ENCODE data around the gene FOXF1. TPM values are rescaled to one million over a fixed set of nuclear protein-coding genes. Genes with fewer than 3 reads are reported as not detected.

FOXF1 gene
- total RNA-seq, 1 donor from 2014 or later, result not detected

DNA sequence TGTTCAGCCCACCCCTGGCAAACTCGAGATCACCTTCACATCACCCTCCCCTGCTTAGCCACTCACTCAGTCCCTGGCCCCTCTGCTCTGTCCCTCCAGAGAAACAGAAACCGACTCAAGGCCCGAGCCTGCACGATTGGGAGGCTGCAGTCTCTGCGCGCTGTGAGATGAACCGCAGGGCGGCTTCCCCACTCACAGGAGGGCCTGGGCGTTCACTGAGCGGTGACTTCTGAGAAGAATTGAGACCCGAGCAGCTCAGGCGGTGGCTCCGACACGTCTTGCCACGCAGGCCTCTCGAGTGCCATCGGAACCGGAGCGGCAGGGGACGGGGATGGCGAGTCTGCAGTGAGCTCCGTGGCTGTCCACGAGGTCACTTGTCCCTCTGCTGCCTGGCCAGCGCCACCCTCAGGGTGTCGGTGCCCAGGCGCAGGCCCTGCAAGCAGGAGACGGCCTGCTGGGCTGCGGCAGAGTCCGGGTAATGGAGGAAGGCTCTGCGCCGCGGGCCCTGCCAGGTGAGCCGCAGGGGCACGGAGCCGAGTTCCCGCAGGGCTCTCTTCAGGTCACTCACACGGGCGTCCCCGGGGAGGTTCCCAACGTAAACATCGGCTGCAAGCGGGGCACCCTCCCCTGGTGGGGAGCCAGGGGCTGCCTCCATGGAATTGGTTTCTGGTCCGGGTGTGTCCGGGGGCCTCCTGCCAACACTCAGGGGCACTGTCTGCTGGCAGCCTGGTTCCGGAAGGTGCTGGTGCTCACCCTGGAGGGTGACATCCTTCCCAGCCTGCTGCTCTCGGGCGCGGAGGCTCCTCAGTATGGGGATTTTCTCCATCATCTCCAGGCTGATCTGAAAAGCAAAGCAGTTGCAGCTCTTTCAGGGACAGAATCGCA is 21.6 kb downstream of the FOXF1 start:
- intact Hi-C loops (cut with micrococcal nuclease), result no loop called here

DNA sequence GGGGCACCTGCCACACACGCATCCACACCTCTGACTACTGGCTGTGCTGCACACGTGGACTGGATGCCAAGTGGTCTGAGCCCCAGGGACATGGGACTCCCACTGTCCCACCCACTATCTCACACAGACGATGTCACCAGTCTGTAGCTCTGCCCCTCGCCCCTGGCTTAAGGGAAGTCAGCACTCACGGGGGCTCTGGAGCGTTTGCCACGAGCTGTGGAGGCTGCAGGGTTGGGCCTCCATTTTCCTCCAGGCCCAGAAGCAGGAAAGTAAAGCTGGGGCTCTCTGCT is 22.1 kb downstream of the FOXF1 start:
- intact Hi-C loops (cut with micrococcal nuclease), result no loop called here

DNA sequence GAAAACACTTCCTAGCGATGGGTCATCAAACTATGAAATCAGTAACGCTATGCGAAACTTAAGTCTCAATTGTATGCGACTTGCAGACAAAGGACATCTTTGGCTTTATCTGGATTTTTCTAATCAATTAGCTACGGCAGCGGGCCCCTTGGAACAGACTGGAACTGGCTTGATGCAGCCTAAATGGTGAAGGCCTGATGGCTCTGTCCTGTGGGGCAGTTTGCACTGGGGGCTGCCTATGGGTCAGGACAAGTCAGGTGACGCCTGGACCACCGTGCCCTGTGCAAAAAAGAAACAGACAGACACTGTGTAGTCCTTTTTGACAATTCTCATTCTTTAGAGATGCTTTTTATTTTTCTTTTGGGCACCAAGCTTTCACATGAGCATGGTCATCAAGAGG is 22.7 kb downstream of the FOXF1 start:
- intact Hi-C loops (cut with micrococcal nuclease), result no loop called here

DNA sequence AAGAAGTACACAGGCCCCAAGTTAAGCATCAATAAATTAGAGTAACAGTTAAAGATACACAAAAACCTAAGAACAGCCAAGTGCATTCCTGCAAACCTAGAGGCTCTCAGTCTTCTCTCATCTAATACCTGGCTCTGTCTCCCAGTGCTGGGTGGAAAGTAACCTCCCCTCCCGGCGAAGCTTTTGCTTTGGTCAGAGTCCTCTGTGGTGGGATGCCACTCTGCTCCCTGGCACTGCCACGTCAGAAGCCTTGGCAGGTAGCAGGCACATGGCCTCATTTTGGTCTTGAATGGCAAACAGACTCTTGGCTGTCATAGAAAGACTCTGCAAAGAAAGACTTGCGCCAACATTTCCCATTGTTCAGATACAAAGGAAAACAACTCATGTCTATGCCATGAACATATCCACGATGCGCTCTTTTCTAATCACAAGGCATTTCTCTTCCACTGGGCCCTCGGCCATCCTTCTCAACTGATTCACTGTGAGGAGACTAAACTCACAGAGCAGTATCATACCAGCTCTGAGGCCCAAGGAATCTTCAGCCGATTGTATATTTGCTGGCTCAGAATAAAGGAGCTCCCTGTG is 23.5 kb downstream of the FOXF1 start:
- intact Hi-C loops (cut with micrococcal nuclease), result no loop called here

DNA sequence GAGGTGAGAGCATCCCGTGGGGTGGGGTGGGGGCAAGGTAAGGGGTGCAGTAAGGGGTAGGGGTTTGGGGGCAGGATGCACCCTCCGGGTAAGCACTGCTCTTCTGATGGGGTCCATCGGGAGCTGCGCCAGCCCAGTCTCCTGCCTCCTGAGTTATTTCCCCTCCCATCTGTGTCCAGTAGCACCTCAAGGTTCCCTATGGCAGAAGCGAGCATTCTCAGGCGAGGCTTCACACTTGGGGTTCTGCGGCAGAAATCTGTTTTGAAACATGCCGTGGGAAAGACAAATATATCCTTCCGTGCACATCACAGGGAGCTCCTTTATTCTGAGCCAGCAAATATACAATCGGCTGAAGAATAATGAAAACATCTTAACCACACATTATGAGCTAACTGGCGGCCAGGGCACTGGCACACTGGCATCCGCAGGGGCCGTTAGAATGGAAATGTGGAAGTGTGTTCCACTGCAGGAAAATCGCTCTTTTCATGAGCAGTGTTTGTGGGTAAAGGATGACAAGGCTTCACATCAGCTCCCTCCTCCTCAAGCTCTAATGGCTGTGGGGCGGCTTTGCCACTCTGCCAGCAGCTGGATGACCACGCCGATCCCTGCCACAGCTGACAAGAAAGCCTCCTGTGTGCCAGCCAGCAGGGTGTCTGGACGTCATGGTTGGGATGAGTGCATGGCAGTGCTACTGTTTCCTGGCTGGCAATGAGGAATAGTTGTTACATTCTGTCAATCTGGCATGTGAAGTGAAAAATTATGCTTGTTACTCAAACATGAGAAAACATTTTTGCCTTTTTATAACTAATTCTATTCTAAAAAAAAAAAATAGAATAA is 24.7 kb downstream of the FOXF1 start:
- intact Hi-C loops (cut with micrococcal nuclease), result no loop called here

DNA sequence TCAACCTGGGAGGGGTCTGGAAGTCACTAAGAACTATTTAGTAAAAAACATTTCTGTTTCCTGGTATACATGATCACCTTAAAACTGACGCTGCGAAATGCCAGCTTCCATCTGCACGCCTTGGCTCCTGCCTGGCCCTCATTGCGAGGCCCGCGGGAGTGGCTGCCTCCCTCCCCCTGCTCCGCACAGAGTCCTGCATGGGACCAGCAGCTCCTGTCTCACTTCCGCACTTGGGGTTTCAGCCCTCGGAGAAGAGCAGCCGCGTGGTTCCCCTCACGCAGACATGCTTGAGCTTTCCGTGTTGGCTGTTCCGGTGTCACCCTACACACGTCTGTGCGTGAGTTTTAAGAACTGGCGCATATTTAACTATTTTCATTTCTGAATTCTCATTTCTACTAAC is 26.3 kb downstream of the FOXF1 start:
- intact Hi-C loops (cut with micrococcal nuclease), result no loop called here

DNA sequence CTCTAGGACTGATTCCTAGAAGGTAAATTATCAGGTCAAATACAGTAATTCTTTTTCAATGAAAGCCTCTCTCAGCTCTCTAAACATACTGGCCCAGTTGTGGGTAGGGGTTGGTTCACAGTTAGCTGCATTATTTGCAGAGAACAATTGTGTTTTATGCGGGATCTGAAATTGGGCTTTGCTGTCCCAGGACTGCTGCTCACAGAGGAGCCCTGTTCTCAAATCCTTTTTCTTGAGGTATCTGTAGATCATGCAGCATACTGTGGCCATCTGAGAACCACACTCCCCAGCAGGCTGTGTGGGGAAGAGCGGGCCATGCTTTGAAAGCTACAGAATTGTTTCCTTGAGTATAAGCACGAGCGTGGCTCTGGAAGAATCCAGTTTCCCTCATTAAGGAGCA is 27.2 kb downstream of the FOXF1 start:
- intact Hi-C loops (cut with micrococcal nuclease), result no loop called here

DNA sequence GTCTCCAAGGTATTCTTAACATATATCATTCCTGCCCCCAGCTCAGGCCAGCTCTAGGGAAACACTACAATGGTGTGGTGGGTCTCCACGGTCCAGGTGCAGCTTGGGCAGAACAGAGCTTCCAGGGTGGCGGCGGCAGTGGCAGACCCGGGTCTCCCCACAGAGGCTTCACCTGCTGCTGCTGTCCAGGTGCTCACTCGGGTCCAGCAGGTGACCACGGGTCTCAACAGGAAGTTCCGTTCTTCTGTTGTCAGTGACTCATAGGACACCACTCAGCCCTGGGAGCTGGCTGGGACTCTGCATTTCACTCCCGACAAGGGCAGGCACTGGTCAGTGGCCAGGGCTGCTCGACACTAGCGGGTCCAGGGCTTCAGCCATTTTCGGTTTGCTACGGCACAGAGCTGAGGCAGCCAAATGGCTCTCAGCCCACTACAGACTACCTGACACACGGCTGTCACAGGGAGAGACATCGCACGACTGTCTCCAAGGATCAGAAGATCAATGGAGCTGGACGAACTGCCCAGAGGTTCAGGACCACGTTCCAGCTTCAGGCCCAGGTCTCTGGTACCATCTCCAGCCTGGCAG is 28.0 kb downstream of the FOXF1 start:
- intact Hi-C loops (cut with micrococcal nuclease), result no loop called here

DNA sequence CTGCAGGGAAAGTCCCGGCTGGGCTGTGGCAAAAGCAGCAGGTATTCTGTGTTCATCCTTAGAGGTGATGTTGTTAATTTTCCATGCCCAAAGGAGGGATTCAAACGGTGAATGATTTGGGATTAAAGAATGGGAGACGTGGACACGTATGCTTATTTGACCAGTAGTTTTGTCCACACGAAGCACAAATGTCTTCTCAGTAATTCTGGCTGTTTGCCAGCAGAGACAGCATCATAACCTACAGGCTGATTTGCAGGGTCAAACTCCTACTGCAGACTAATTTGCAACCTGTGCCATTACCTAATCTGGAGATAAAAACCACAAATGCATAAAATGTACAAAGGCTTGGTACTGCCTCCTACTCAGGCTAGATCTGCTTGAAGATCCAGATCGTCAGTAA is 30.6 kb downstream of the FOXF1 start:
- intact Hi-C loops (cut with micrococcal nuclease), result no loop called here

DNA sequence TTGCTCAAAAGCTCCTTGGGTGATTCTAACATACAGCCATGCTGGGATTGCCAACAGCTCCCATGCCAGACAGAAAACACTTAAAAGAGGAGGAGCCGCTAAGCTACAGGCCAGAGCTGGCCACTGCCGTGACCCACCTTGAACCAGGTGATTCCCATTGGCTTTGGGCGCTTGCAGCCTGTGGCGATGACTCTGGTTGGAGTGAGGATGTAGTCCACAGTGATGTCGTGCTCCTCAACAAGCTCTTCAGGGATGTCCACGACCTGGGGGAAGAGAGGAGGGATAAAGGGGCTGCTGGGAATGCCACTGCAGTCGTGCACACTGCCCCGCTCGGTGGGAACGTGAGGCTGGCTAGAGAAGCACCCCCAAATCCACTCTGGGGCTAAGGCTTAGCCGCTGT is 31.2 kb downstream of the FOXF1 start:
- intact Hi-C loops (cut with micrococcal nuclease), result no loop called here

DNA sequence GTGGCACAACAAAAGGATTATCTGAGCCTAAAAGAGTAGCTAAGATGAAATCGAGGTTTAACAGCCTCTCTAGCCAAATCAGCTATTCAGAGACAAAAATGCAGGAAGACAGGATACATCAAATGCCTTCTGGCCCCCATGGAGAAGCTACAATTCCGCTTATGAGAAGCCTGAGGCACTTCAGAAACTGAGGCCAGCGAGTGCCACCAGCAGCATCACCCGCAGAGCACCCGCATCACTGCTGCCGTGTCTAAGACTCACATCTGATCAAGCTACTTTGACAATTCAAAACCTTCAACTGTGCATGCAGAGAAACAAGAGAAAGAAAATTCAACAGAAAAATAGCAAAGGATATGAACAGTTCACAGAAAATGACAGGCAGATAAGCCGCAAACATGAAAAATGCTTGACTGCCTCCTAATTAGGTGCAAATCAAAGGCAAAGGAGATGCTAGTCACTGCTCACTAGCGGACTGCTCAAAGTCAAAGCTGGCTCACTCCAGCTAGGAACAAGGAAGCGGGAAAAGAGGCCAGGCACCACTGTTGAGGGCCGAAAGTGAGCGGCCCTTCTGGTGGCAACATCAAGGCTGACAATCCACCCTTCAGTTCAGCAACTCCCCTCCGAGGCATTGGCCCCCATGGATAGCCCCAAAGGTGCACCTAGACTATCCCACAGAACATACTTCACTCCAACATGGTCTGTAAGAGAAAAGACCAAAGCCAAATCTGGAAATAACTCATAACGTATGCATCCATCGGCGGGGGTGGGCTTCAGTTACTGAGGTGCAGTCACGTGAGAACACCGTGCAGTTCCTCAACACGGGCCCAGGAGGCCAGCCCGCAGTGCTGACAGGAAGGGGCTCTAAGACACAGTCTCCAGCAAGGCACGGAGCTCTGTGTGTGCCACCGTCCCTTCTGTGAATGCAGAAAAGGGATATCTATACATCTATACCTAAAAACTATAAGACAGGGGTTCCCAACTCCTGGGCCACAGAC is 32.7 kb downstream of the FOXF1 start:
- intact Hi-C loops (cut with micrococcal nuclease), result no loop called here

DNA sequence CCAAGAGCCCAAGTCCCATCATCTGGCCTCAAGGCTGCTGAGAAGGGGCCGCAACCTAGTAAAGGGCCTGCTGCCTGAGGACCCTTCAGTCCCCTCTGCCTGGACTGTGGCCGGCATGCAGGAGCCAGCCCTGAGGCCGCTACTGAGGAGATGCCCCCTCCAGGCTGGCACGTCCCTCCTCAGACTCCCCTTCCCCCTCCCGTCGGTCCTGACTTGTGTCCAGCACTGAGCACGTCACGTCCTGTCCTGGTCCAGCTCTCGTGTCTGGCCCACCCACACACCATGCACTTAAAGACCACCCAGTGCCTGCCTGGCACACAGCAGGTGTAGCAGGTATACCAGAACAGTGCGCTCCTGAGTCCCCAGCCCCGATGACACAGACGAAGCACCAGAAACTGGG is 35.2 kb downstream of the FOXF1 start:
- intact Hi-C loops (cut with micrococcal nuclease), result no loop called here

DNA sequence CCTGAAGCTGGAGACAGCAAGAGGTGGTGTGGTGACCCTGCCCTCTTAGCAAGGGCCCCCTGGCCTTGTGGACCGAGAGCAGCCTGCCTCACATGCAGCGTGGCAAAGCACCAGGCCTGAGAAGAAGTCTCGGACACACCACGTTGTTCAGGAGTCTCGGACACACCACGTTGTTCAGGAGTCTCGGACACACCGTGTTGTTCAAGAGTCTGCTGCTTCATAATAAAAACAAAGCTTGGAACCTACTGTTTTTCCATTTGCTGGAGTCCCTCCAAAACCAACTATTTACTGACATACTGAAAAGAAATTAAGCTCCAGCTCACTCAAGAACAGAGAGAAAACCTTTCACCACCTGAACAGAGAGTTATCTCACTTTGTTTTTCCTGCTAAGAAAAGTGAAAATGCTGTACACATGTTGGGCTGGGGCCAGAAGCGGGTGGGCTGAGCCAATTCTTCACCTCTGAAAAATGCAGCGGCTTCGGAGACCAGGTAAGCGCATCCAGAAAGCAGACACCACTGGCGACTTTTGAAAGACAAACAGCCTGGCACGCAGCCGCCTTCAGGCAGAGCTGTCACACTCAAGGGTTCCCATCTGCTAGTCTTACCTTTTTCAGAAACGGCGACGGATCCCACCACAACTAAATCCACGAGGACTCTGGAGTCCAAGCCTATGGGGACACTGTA is 35.8 kb downstream of the FOXF1 start:
- intact Hi-C loops (cut with micrococcal nuclease), result no loop called here

DNA sequence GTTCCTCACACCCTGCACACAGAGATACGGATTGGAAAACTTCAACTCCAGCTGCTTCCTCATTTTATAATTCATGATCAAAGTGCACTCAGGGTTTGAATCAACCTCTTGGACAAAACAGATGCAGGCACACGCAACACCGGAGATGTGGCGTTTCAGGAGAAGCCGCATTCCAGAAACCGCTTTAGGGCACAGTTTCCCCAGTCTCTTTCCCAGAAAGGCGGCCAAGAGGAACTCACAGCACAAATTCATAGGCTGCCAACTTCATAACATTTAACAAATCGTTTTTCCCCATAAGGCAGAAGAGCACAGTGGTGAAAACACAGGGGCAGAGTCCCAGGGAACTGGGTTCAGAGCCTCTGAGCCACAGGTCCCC is 36.3 kb downstream of the FOXF1 start:
- intact Hi-C loops (cut with micrococcal nuclease), result no loop called here

DNA sequence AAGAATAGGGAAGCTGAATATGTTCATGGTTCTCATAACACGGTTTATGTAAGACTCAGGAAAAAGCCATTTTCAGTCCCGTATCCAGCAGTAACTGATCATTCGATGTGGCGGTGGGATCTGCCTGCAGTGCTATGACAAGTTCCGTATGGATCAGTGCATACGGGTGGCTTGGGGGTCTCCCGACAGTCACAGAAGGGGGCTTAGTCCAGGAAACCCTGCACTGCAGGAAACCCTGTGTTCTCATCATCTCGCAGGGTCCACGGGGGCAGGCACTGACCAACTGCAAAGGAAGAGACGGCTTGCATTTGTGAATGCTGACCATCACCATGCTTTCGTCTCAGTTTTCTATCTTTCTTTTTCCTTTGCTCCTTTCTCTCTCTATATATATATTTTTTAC is 37.0 kb downstream of the FOXF1 start:
- intact Hi-C loops (cut with micrococcal nuclease), result no loop called here

DNA sequence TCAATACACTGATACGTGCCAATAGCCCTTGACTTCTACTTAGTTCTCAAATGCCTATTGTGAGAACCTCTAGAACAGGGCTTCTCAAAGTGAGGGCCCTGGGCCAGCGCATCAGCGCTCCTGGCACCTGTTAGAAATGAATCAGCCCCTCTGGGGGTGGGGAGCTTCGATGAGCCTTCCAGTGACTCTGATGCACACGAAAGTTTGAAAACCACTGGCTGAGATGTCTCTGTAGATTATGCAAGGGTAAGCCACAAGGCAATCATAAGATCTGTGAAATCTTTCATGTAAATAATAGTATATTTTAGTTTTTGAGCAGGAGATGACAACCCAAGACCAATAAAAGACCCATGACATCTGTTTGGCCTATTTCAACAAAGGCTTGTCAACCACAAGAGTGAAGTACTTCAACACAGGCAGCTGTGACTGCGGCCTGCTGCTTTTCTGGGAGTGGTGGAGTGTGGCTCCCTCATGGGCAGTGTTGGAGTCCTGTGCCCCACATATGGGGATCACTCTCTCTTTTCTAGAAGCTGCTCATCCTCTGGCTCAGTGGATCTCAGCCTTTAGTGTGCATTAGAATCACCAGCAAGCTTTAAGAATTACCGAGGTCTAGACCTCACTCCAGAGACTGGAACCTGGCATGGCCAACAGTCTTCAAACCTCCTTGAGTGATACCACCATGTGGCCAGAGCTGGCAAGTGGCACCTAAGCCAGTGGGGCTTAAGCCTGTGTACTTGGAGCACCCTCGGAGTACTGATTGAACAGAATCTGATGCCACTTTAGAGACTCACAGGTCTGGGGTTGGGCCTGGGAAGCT is 39.0 kb downstream of the FOXF1 start:
- intact Hi-C loops (cut with micrococcal nuclease), result no loop called here

DNA sequence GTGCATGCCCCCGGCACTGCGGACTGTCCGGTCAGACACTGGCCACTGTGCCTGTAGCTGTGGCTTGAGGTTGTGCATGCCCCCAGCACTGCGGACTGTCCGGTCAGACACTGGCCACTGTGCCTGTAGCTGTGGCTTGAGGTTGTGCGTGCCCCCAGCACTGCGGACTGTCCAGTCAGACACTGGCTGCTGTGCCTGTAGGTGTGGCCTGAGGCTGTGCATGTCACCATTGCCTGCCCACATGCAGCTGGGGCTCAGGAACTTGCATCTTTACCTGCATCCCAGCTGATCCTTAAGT is 39.5 kb downstream of the FOXF1 start:
- intact Hi-C loops (cut with micrococcal nuclease), result loop anchor here (10.0 kb wide), 1 partner anchor 1245 kb away; no protein-coding TSS in a partner anchor

DNA sequence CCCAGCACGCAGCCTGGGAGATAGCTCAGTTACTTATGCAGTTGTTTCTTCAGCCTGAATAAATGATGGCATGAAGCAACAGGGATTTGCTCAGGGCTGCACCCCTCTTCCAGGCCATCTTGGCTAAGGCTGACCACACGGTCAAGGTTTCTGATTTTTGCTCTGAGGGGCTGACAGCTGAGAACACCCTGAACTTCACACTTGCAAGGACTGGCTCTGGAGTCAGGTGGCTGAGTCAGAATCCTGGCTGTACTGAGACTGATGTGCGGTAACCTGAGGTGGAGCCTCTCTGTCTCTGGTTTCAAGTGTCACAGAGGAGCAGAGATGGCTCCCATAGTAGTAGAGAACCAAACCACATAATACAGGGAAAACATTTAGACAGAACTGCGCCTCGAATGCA is 40.0 kb downstream of the FOXF1 start:
- intact Hi-C loops (cut with micrococcal nuclease), result loop anchor here (10.0 kb wide), 1 partner anchor 1245 kb away; no protein-coding TSS in a partner anchor

DNA sequence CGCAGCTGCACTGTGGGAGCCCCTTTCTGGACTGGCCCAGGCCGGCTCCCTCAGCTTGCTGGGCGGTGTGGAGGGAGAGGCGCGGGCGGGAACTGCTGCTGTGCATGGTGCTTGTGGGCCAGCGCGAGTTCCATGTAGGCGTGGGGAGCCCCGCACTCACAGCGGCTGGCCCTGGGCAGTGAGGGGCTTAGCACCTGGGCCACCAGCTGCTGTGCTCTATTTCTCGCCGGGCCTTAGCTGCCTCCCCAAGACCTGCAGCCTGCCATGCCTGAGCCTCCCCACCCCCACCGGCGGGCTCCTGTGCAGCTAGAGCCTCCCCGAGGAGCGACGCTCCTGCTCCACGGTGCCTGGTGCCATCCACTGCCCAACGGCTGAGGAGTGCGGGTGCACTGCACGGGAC is 43.0 kb downstream of the FOXF1 start:
- intact Hi-C loops (cut with micrococcal nuclease), result loop anchor here (10.0 kb wide), 1 partner anchor 1249 kb away; no protein-coding TSS in a partner anchor
